B cell (primary cell): ENCODE results near the gene APPBP2.
"Not testable (repeated sequence)": the region's sequence is repeated elsewhere in the genome, so short reads cannot be mapped to it uniquely, and the experiment has no call there.

Experiments
- EZH2 ChIP-seq: IDR thresholded peaks from 2 replicates; pipeline ENCODE4 v1.6.1; 2012; ENCODE audit warnings: borderline replicate concordance, low read depth, mild to moderate bottlenecking, moderate library complexity, low read length; ENCODE audit not compliant: insufficient read depth, poor library complexity, severe bottlenecking
- TF ChIP-seq, protein P1 (sequence below): fragments of 200-600 bp; IDR thresholded peaks from one replicate; pipeline ENCODE4 v1.8.0; 2022; ENCODE audit warnings: antibody characterized with exemption, mild to moderate bottlenecking

DNA sequence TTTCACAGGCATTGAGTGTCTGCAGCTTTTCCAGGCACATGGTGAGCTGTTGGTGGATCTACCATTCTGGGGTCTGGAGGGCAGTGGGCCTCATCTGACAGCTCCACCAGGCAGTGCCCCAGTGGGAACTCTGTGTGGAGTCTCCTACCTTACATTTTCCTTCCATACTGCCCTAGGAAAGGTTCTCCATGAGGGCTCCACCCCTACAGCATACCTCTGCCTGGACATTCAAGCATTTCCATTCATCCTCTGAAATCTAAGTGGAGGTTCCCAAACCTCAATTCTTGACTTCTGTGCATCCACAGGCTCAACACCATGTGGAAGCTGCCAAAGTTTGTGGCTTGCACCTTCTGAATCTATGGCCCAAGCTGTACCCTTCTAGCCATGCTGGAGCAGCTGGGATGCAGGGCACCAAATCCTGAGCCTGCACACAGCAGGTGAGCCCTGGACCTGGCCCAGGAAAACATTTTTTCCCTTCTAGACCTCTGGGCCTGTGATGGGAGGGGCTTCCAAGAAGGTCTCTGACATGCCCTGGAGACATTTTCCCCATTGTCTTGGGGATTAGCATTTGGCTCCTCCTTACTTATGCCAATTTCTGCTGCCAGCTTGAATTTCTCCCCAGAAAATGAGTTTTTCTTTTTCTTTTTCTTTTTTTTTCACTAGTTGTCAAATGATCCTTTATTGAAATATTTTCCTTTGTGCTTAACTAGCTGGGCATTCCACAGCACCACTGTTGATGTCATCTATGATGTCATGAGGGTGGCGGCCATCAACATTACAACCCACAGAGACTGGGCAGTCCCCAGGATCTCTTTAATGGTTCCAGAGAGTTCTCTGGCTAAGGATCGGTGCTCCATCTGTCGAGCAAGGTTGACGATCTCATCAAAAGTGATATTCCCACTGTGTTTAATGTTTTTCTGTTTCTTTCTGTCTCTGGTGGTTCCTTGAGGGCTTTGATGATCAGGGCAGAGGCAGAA, 92.7 kb downstream of the APPBP2 start:
- not testable (repeated sequence) for TF ChIP-seq EZH2
- TF ChIP-seq, protein P1, sequence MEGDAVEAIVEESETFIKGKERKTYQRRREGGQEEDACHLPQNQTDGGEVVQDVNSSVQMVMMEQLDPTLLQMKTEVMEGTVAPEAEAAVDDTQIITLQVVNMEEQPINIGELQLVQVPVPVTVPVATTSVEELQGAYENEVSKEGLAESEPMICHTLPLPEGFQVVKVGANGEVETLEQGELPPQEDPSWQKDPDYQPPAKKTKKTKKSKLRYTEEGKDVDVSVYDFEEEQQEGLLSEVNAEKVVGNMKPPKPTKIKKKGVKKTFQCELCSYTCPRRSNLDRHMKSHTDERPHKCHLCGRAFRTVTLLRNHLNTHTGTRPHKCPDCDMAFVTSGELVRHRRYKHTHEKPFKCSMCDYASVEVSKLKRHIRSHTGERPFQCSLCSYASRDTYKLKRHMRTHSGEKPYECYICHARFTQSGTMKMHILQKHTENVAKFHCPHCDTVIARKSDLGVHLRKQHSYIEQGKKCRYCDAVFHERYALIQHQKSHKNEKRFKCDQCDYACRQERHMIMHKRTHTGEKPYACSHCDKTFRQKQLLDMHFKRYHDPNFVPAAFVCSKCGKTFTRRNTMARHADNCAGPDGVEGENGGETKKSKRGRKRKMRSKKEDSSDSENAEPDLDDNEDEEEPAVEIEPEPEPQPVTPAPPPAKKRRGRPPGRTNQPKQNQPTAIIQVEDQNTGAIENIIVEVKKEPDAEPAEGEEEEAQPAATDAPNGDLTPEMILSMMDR: not testable (repeated sequence)
